RWPE2 (cell line): ENCODE results near the gene NUDT16.
A peak's percentile ranks its signal among the peaks of the same experiment; 100 is the strongest.

Experiments
- ATAC-seq: fragments of 200-7000 bp; cut with Tn5 transposase; 3 replicates; pipeline ENCODE4 v1.9.1; 2021; ENCODE audit warnings: low read depth
- DNase-seq: peaks from one replicate; pipeline ENCODE4 v3.0.0-alpha.2; 2020; ENCODE audit warnings: low spot score
- H3K27ac ChIP-seq: fragments of 450-650 bp; 2 replicates; pipeline ENCODE4 v1.5.1; 2017; ENCODE audit warnings: mild to moderate bottlenecking; ENCODE audit not compliant: poor library complexity, severe bottlenecking
- H3K27me3 ChIP-seq: fragments of 250-450 bp; sonication (Bioruptor Pico); 2 replicates; pipeline ENCODE4 v1.5.1; 2021; ENCODE audit warnings: mild to moderate bottlenecking, moderate library complexity; ENCODE audit not compliant: insufficient read depth, poor library complexity, severe bottlenecking
- H3K36me3 ChIP-seq: fragments of 250-450 bp; sonication (Bioruptor Pico); 2 replicates; pipeline ENCODE4 v1.5.1; 2020; ENCODE audit warnings: low read depth, mild to moderate bottlenecking, moderate library complexity
- H3K4me1 ChIP-seq: fragments of 250-450 bp; sonication (Bioruptor Pico); 2 replicates; pipeline ENCODE4 v1.5.1; 2021; ENCODE audit warnings: mild to moderate bottlenecking, moderate library complexity; ENCODE audit not compliant: insufficient read depth, poor library complexity, severe bottlenecking
- H3K4me3 ChIP-seq: fragments of 250-450 bp; sonication (Bioruptor Pico); 2 replicates; pipeline ENCODE4 v1.5.1; 2021; ENCODE audit warnings: mild to moderate bottlenecking, moderate library complexity; ENCODE audit not compliant: severe bottlenecking
- H3K9me3 ChIP-seq: fragments of 250-450 bp; sonication (Bioruptor Pico); 2 replicates; pipeline ENCODE4 v1.5.1; 2021; ENCODE audit warnings: mild to moderate bottlenecking, moderate library complexity; ENCODE audit not compliant: severe bottlenecking
- TF ChIP-seq, protein P1 (sequence below): fragments of 450-650 bp; IDR thresholded peaks from one replicate; pipeline ENCODE4 v1.5.1; 2017; ENCODE audit warnings: mild to moderate bottlenecking, moderate library complexity; ENCODE audit not compliant: poor library complexity, severe bottlenecking

The NUDT16 gene

DNA sequence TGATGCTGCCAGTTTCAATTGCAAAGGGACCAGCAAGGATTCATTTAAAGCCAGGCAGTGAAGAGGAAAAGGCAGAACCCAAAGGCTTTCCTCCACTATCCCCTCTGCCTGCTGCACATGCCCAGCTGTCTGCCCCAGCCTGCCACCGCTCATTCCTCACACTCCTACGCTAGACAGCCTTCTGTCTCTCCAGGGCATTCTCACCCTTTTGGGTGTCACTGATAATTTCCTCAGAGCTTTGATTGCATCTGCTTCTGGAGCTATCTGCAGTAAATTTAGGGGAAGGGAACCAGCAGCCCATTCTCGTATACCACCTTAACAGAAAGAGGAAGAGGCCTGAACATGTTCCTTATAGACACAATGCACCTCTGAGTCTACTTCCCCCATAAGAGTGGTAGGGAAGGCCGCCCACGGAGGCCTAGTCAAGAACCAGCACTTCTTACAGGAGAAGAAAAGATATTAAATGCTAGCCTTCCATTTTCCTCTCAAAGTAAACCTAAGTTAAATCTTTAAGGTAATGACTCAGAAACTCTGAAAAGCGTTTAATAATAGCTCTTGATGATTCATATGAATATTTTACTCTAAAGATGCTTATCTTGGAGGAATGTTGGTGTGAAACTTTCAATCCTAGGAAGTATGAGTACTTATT lies 20.9 kb downstream of the NUDT16 start:
- Histone ChIP-seq H3K4me3 (no peak overlapping the region), H3K4me1 (peaks cover 7% of the 10 kb centered on the region), H3K27ac (peak overlapping the region; percentile 16), H3K36me3 (no peaks in the 10 kb centered on the region), H3K9me3 (no peaks in the 10 kb centered on the region), H3K27me3 (no peaks in the 10 kb centered on the region)
- ATAC-seq (peak; percentile 77), DNase-seq (no peak)
- TF ChIP-seq, protein P1, sequence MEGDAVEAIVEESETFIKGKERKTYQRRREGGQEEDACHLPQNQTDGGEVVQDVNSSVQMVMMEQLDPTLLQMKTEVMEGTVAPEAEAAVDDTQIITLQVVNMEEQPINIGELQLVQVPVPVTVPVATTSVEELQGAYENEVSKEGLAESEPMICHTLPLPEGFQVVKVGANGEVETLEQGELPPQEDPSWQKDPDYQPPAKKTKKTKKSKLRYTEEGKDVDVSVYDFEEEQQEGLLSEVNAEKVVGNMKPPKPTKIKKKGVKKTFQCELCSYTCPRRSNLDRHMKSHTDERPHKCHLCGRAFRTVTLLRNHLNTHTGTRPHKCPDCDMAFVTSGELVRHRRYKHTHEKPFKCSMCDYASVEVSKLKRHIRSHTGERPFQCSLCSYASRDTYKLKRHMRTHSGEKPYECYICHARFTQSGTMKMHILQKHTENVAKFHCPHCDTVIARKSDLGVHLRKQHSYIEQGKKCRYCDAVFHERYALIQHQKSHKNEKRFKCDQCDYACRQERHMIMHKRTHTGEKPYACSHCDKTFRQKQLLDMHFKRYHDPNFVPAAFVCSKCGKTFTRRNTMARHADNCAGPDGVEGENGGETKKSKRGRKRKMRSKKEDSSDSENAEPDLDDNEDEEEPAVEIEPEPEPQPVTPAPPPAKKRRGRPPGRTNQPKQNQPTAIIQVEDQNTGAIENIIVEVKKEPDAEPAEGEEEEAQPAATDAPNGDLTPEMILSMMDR: no peak

DNA sequence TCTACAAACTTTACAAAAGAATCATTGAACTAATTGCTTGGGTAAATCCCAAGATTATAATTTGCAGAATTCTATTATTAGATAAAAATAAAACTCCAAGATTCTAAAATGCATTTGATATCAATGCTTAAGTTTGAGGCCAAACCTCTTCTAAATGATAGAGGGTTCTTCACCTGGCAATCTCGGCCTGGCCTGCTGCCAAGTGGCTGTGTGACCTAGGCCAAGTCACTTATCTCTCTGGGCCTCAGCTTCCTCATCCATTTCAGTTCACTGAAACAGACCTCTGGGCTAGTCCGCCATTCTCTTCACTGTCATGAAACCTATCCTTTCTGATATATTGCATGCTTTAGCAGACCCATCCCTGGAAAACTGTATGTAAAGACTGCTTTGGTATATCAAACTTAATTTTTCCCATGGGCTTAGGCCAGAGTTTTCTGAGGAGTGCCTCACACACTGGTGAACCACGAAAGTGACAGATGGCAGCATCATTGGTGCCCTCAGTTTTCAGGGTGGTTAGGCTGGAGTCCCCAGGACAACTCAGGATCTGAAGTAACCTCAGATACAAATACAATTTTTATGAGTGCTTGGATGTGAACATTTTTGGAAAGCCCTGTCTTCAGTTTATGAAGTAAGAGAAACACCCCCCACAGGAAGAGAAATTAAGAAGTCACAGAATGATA lies 21.8 kb downstream of the NUDT16 start:
- no peak for ATAC-seq
- TF ChIP-seq, protein P1: no peak

DNA sequence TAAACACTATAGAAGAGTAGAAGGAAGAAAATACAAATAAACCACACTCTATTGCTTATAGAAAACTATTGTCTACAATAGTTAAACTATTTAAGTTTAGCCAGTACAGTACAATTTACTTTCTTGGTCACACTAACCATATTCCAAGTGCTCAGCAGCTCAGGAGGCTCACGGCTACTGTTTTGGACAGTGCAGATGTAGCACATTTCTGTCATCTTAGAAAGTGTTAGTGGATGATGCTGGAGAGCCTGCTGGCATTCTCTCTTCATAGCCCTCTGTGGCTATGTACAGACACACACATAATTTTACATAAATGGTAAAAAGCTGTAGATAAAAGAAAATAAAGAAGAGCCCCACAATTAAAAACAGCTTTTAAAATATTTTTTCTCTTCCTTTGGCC lies 23.8 kb downstream of the NUDT16 start:
- H3K4me1 ChIP-seq: peaks cover 7% of the 10 kb centered on the region
- TF ChIP-seq, protein P1: no peak
- H3K27ac ChIP-seq: no peak overlapping the region
- H3K27me3 ChIP-seq: no peaks in the 10 kb centered on the region
- no peaks in the 10 kb centered on the region for H3K36me3 ChIP-seq
- no peak overlapping the region for H3K4me3 ChIP-seq
- no peak for DNase-seq
- no peaks in the 10 kb centered on the region for H3K9me3 ChIP-seq
- ATAC-seq: no peak

More for the DNA sequence above, 21.8 kb downstream of the NUDT16 start:
- DNase-seq: no peak
- H3K4me3 ChIP-seq: no peak overlapping the region
- H3K36me3 ChIP-seq: no peaks in the 10 kb centered on the region
- no peak overlapping the region for H3K27ac ChIP-seq
- H3K4me1 ChIP-seq: peaks cover 7% of the 10 kb centered on the region
- H3K9me3 ChIP-seq: no peaks in the 10 kb centered on the region
- H3K27me3 ChIP-seq: no peaks in the 10 kb centered on the region

DNA sequence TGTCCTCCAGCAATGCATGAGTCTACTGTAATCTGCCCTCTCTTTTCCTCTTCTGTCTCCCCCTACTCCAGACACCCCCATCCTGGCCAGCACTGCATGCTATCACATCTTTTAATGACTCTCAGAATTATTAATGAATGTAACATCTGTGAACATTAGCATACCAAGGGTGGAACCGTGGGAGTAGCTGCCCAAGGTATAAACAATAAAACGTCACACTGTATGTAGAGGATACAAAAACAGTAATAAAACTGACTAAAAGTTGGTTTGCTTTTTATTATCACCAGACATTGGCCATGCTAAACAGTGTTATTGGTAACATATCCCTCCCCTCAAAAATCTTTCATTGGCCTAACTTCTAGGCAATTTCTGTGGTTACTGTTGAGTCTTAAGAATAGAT lies 24.7 kb downstream of the NUDT16 start:
- no peaks in the 10 kb centered on the region for H3K36me3 ChIP-seq
- H3K27ac ChIP-seq: no peak overlapping the region
- peaks cover 7% of the 10 kb centered on the region for H3K4me1 ChIP-seq
- H3K27me3 ChIP-seq: no peaks in the 10 kb centered on the region
- no peak for DNase-seq
- no peaks in the 10 kb centered on the region for H3K9me3 ChIP-seq
- ATAC-seq: no peak
- no peak overlapping the region for H3K4me3 ChIP-seq
- TF ChIP-seq, protein P1: no peak

DNA sequence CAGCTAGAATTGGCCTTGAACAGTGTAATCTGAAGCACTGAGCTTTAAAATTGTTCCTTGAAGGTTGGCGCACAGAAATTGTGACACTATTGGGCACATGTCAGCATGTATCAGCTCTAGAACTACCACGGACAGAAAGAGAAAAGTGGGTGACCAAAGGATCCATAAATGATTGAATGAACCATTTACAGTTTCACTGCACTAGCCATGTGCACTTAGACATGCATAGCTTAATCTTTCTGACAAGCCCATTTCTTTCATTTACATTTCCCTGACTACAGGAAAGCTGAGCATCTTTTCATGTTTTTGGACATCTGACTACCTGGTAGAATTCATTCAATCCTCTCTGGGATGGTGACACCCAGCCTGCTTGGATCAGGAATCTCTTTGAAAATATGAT lies 36.2 kb downstream of the NUDT16 start:
- TF ChIP-seq, protein P1: no peak
- Histone ChIP-seq H3K9me3 (no peaks in the 10 kb centered on the region), H3K27me3 (no peaks in the 10 kb centered on the region), H3K4me1 (no peaks in the 10 kb centered on the region), H3K4me3 (no peak overlapping the region), H3K36me3 (no peaks in the 10 kb centered on the region), H3K27ac (no peak overlapping the region)
- ATAC-seq (no peak), DNase-seq (no peak)
